HepG2 (cell line): ENCODE results near the gene CIITA. TPM values are rescaled to one million over a fixed set of nuclear protein-coding genes. Genes with fewer than 3 reads are reported as not detected.
A peak's percentile ranks its signal among the peaks of the same experiment; 100 is the strongest.

Experiments used
- ARHGAP35 ChIP-seq: sonication (generic); formaldehyde crosslinking; IDR thresholded peaks from 2 replicates; pipeline ENCODE4 v1.9.0; 2022; ENCODE audit warnings: mild to moderate bottlenecking, inconsistent platforms, moderate library complexity, missing genetic modification reagents, borderline replicate concordance
- ATF6 ChIP-seq: sonication (generic); formaldehyde crosslinking; conservative IDR thresholded peaks from 2 replicates; pipeline ENCODE4 v1.4.0; 2020; ENCODE audit warnings: missing genetic modification reagents
- FLYWCH1 ChIP-seq: sonication (generic); formaldehyde crosslinking; IDR thresholded peaks from 2 replicates; pipeline ENCODE4 v1.8.1; 2023; ENCODE audit warnings: mild to moderate bottlenecking, missing genetic modification reagents
- HOXA5 ChIP-seq: sonication (generic); formaldehyde crosslinking; IDR thresholded peaks from 2 replicates; pipeline ENCODE4 v1.4.0; 2020; ENCODE audit warnings: missing genetic modification reagents
- MXD4 ChIP-seq: IDR thresholded peaks from 2 replicates; pipeline ENCODE4 v1.6.1; 2016; ENCODE audit warnings: mild to moderate bottlenecking, missing biosample characterization, missing genetic modification reagents
- PCBP2 ChIP-seq: fragments of 200-400 bp; formaldehyde crosslinking; optimal IDR thresholded peaks from 2 replicates; pipeline ENCODE3; 2018; ENCODE audit warnings: low read length, low read depth; ENCODE audit not compliant: poor library complexity, severe bottlenecking
- RBM22 ChIP-seq: fragments of 200-400 bp; formaldehyde crosslinking; optimal IDR thresholded peaks from 2 replicates; pipeline ENCODE3; 2017; ENCODE audit warnings: mild to moderate bottlenecking, low read length, moderate library complexity
- REPIN1 ChIP-seq: sonication (generic); formaldehyde crosslinking; IDR thresholded peaks from 2 replicates; pipeline ENCODE4 v1.8.0; 2022; ENCODE audit warnings: missing genetic modification reagents, low read depth, mild to moderate bottlenecking, borderline replicate concordance
- REST ChIP-seq, 2 experiments: IDR thresholded peaks; 2 replicates each; pipeline ENCODE4 v1.6.1; 2011 to 2012; ENCODE audit warnings: low read length in 2 of 2, borderline replicate concordance in 1 of 2, low read depth in 1 of 2, mild to moderate bottlenecking in 1 of 2, moderate library complexity in 1 of 2
- ZNF143 ChIP-seq: sonication (generic); formaldehyde crosslinking; IDR thresholded peaks from 2 replicates; pipeline ENCODE4 v1.4.0; 2020; ENCODE audit warnings: missing genetic modification reagents
- ZNF296 ChIP-seq: sonication (generic); formaldehyde crosslinking; conservative IDR thresholded peaks from 2 replicates; pipeline ENCODE4 v1.5.0; 2020; ENCODE audit warnings: mild to moderate bottlenecking, missing genetic modification reagents
- ZNF441 ChIP-seq: sonication (generic); formaldehyde crosslinking; IDR thresholded peaks from 2 replicates; pipeline ENCODE4 v1.7.0; 2021; ENCODE audit warnings: missing genetic modification reagents, borderline replicate concordance
- ZNF781 ChIP-seq: sonication (generic); formaldehyde crosslinking; IDR thresholded peaks from 2 replicates; pipeline ENCODE4 v1.5.1; 2020; ENCODE audit warnings: borderline replicate concordance, mild to moderate bottlenecking, missing genetic modification reagents; ENCODE audit errors: not compliant biosample characterization
- ZZZ3 ChIP-seq: sonication (generic); formaldehyde crosslinking; IDR thresholded peaks from 2 replicates; pipeline ENCODE4 v1.4.0; 2020; ENCODE audit warnings: missing genetic modification reagents, mild to moderate bottlenecking, borderline replicate concordance
- polyA plus RNA-seq, 8 experiments: library from polyadenylated mRNA; depleted of rRNA in 3 of 8; stranded (reverse) in 7 of 8; unstranded in 1 of 8; fragments of >200 nt; fragmentation: Illumina TruSeq in 4 of 8; extraction: Trizol in 4 of 8; gene quantifications; 2 replicates each; pipeline versions ENCODE4 v1.2.1 to v1.2.3, GENCODE V29; 2011 to 2016; ENCODE audit warnings: low read depth in 4 of 8, missing spikeins in 1 of 8, mixed read lengths in 1 of 8; ENCODE audit not compliant: insufficient read depth in 1 of 8
- total RNA-seq, 5 experiments: library from RNA; depleted of rRNA; stranded (reverse); fragments of >200 nt; fragmentation: Illumina TruSeq; extraction: Trizol; gene quantifications; 2 replicates each; pipeline ENCODE4 v1.2.3, GENCODE V29; 2016; ENCODE audit warnings: low read depth in 1 of 5
- TF ChIP-seq, protein P1 (sequence below): sonication (generic); formaldehyde crosslinking; IDR thresholded peaks from 2 replicates; pipeline ENCODE4 v1.4.0; 2020; ENCODE audit warnings: missing genetic modification reagents
- TF ChIP-seq, protein P2 (sequence below): sonication (generic); formaldehyde crosslinking; IDR thresholded peaks from 2 replicates; pipeline ENCODE4 v1.9.0; 2021; ENCODE audit warnings: missing genetic modification reagents, borderline replicate concordance
- TF ChIP-seq, protein P3 (sequence below): sonication (generic); formaldehyde crosslinking; IDR thresholded peaks from 2 replicates; pipeline ENCODE4 v1.8.0; 2023; ENCODE audit warnings: mild to moderate bottlenecking, missing genetic modification reagents

CIITA gene
- total and polyA plus RNA-seq, 2 of the 13 experiments (the other 11 are each of a cell fraction or from before 2014, with no cell fraction given) = 0.08 to 0.09 TPM

GRCh38 chr16:10923650-10924214, 46.7 kb downstream of the CIITA start (continued):
- TF ChIP-seq, protein P1, sequence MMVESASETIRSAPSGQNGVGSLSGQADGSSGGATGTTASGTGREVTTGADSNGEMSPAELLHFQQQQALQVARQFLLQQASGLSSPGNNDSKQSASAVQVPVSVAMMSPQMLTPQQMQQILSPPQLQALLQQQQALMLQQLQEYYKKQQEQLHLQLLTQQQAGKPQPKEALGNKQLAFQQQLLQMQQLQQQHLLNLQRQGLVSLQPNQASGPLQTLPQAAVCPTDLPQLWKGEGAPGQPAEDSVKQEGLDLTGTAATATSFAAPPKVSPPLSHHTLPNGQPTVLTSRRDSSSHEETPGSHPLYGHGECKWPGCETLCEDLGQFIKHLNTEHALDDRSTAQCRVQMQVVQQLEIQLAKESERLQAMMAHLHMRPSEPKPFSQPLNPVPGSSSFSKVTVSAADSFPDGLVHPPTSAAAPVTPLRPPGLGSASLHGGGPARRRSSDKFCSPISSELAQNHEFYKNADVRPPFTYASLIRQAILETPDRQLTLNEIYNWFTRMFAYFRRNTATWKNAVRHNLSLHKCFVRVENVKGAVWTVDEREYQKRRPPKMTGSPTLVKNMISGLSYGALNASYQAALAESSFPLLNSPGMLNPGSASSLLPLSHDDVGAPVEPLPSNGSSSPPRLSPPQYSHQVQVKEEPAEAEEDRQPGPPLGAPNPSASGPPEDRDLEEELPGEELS (CRISPR knock-in tag) = no peak
- TF ChIP-seq ATF6 (CRISPR knock-in tag) (no peak), REST (IDR thresholded peaks at IDR 0.05; ENCODE audit: borderline replicate concordance in 1 of 2, low read depth in 1 of 2, low read length in 2 of 2) (no peak), PCBP2 (no peak), ARHGAP35 (CRISPR knock-in tag) (peak; percentile 31; the same call in 1 of the 2 replicates), ZZZ3 (CRISPR knock-in tag) (peak; percentile 36; the same call in 1 of the 2 replicates), ZNF781 (CRISPR knock-in tag) (no peak), ZNF296 (CRISPR knock-in tag) (no peak), HOXA5 (CRISPR knock-in tag) (no peak), MXD4 (no peak), ZNF143 (CRISPR knock-in tag) (peak; percentile 85), FLYWCH1 (CRISPR knock-in tag) (no peak), REPIN1 (no peak; the same call in 1 of the 2 replicates), ZNF441 (CRISPR knock-in tag) (peak; percentile 65), RBM22 (peak; percentile 78)
- TF ChIP-seq, protein P2, sequence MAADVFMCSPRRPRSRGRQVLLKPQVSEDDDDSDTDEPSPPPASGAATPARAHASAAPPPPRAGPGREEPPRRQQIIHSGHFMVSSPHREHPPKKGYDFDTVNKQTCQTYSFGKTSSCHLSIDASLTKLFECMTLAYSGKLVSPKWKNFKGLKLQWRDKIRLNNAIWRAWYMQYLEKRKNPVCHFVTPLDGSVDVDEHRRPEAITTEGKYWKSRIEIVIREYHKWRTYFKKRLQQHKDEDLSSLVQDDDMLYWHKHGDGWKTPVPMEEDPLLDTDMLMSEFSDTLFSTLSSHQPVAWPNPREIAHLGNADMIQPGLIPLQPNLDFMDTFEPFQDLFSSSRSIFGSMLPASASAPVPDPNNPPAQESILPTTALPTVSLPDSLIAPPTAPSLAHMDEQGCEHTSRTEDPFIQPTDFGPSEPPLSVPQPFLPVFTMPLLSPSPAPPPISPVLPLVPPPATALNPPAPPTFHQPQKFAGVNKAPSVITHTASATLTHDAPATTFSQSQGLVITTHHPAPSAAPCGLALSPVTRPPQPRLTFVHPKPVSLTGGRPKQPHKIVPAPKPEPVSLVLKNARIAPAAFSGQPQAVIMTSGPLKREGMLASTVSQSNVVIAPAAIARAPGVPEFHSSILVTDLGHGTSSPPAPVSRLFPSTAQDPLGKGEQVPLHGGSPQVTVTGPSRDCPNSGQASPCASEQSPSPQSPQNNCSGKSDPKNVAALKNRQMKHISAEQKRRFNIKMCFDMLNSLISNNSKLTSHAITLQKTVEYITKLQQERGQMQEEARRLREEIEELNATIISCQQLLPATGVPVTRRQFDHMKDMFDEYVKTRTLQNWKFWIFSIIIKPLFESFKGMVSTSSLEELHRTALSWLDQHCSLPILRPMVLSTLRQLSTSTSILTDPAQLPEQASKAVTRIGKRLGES = no peak
- TF ChIP-seq, protein P3, sequence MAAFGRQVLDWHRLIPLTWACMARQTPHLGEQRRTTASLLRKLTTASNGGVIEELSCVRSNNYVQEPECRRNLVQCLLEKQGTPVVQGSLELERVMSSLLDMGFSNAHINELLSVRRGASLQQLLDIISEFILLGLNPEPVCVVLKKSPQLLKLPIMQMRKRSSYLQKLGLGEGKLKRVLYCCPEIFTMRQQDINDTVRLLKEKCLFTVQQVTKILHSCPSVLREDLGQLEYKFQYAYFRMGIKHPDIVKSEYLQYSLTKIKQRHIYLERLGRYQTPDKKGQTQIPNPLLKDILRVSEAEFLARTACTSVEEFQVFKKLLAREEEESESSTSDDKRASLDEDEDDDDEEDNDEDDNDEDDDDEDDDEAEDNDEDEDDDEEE (CRISPR knock-in tag) = no peak
